Neural cell (in vitro differentiated cells): ENCODE results near the gene RASL12. TPM values are rescaled to one million over a fixed set of nuclear protein-coding genes. Genes with fewer than 3 reads are reported as not detected.

Source experiments
- H2AFZ ChIP-seq: fragments of 200-600, 300-800 bp; sonication (generic), shearing (Covaris generic); 2 replicates; pipeline ENCODE4 v1.6.0; 2014; ENCODE audit warnings: low read depth, mild to moderate bottlenecking, antibody characterized with exemption, low read length, moderate library complexity
- H3F3A ChIP-seq: fragments of 200-600 bp; shearing (Covaris generic); 2 replicates; pipeline ENCODE4 v1.6.1; 2016; ENCODE audit warnings: mild to moderate bottlenecking, moderate library complexity, mixed read lengths, antibody characterized with exemption, low read length; ENCODE audit not compliant: insufficient read depth, poor library complexity, severe bottlenecking
- H3K27ac ChIP-seq: fragments of 200-600, 300-800 bp; sonication (generic), shearing (Covaris generic); 2 replicates; pipeline ENCODE4 v1.5.1; 2014; ENCODE audit warnings: mild to moderate bottlenecking, low read length, moderate library complexity
- H3K27me3 ChIP-seq: fragments of 300-800, 200-600 bp; sonication (generic), shearing (Covaris generic); 2 replicates; pipeline ENCODE4 v1.6.0; 2014; ENCODE audit warnings: mild to moderate bottlenecking, low read depth, low read length, moderate library complexity; ENCODE audit not compliant: insufficient read depth
- H3K36me3 ChIP-seq: fragments of 300-800, 200-600 bp; sonication (generic), shearing (Covaris generic); 2 replicates; pipeline ENCODE4 v1.5.1; 2014; ENCODE audit warnings: mild to moderate bottlenecking, antibody characterized with exemption, low read length, moderate library complexity; ENCODE audit not compliant: insufficient read depth
- H3K4me2 ChIP-seq: fragments of 300-800, 200-600 bp; sonication (generic), shearing (Covaris generic); 2 replicates; pipeline ENCODE4 v1.6.0; 2014; ENCODE audit warnings: mild to moderate bottlenecking, low read length
- H3K4me3 ChIP-seq: fragments of 300-800, 200-600 bp; sonication (generic), shearing (Covaris generic); 2 replicates; pipeline ENCODE4 v1.5.1; 2014; ENCODE audit warnings: mild to moderate bottlenecking, low read length, moderate library complexity
- H3K79me2 ChIP-seq: fragments of 200-600 bp; shearing (Covaris generic); replicated peaks from 2 replicates; pipeline ENCODE4 v1.6.0; 2014; ENCODE audit warnings: mild to moderate bottlenecking, low read length, moderate library complexity; ENCODE audit not compliant: insufficient read depth
- H3K9ac ChIP-seq: fragments of 300-800, 200-600 bp; sonication (generic), shearing (Covaris generic); 2 replicates; pipeline ENCODE4 v1.6.1; 2016; ENCODE audit warnings: mild to moderate bottlenecking, low read length, mixed read lengths
- H3K9me2 ChIP-seq: fragments of 200-600 bp; shearing (Covaris generic); 2 replicates; pipeline ENCODE4 v1.6.1; 2016; ENCODE audit warnings: mild to moderate bottlenecking, low read length, mixed read lengths; ENCODE audit not compliant: insufficient read depth
- H3K9me3 ChIP-seq: fragments of 200-600, 300-800 bp; sonication (generic), shearing (Covaris generic); 2 replicates; pipeline ENCODE4 v1.6.1; 2016; ENCODE audit warnings: mild to moderate bottlenecking, mixed run types, low read length, moderate library complexity, mixed read lengths
- H4K20me1 ChIP-seq: fragments of 200-600 bp; shearing (Covaris generic); 2 replicates; pipeline ENCODE4 v1.6.1; 2016; ENCODE audit warnings: mild to moderate bottlenecking, mixed run types; ENCODE audit not compliant: insufficient read depth
- EP300 ChIP-seq: fragments of 450-650 bp; conservative IDR thresholded peaks from 2 replicates; pipeline ENCODE4 v1.6.1; 2014; ENCODE audit warnings: antibody characterized with exemption, mild to moderate bottlenecking, moderate library complexity; ENCODE audit not compliant: poor library complexity, severe bottlenecking
- EZH2 ChIP-seq: fragments of 200-600, 300-800 bp; shearing (Covaris generic), sonication (generic); IDR thresholded peaks from 2 replicates; pipeline ENCODE4 v1.6.1; 2014; ENCODE audit warnings: antibody characterized with exemption, low read length, borderline replicate concordance, mild to moderate bottlenecking; ENCODE audit not compliant: insufficient read depth, poor library complexity, severe bottlenecking
- MXI1 ChIP-seq: fragments of 450-650 bp; conservative IDR thresholded peaks from 2 replicates; pipeline ENCODE4 v1.6.1; 2014; ENCODE audit warnings: antibody characterized with exemption, mild to moderate bottlenecking; ENCODE audit not compliant: poor library complexity, severe bottlenecking
- POLR2AphosphoS5 ChIP-seq: IDR thresholded peaks from 2 replicates; pipeline ENCODE4 v1.6.1; 2012
- RAD21 ChIP-seq: fragments of 450-650 bp; conservative IDR thresholded peaks from 2 replicates; pipeline ENCODE4 v1.6.1; 2014; ENCODE audit warnings: antibody characterized with exemption, mild to moderate bottlenecking, moderate library complexity
- SMC3 ChIP-seq: fragments of 450-650 bp; conservative IDR thresholded peaks from 2 replicates; pipeline ENCODE4 v1.6.1; 2014; ENCODE audit warnings: antibody characterized with exemption, mild to moderate bottlenecking, moderate library complexity; ENCODE audit not compliant: poor library complexity
- TAF1 ChIP-seq: IDR thresholded peaks from 2 replicates; pipeline ENCODE4 v1.6.1; 2012; ENCODE audit warnings: low read depth
- polyA plus RNA-seq: library from polyadenylated mRNA; depleted of rRNA; stranded (reverse); fragments of >200 nt; gene quantifications from 2 replicates; pipeline ENCODE4 v1.2.3, GENCODE V29; 2014
- TF ChIP-seq, protein P1 (sequence below): IDR thresholded peaks from 2 replicates; pipeline ENCODE4 v1.6.1; 2012; ENCODE audit warnings: borderline replicate concordance
- TF ChIP-seq, protein P2 (sequence below): fragments of 450-650 bp; IDR thresholded peaks from 2 replicates; pipeline ENCODE4 v1.5.1; 2014; ENCODE audit warnings: antibody characterized with exemption, mild to moderate bottlenecking, moderate library complexity; ENCODE audit not compliant: poor library complexity, severe bottlenecking

The RASL12 gene
- polyA plus RNA-seq, 1 donor from 2014 or later, result not detected

DNA sequence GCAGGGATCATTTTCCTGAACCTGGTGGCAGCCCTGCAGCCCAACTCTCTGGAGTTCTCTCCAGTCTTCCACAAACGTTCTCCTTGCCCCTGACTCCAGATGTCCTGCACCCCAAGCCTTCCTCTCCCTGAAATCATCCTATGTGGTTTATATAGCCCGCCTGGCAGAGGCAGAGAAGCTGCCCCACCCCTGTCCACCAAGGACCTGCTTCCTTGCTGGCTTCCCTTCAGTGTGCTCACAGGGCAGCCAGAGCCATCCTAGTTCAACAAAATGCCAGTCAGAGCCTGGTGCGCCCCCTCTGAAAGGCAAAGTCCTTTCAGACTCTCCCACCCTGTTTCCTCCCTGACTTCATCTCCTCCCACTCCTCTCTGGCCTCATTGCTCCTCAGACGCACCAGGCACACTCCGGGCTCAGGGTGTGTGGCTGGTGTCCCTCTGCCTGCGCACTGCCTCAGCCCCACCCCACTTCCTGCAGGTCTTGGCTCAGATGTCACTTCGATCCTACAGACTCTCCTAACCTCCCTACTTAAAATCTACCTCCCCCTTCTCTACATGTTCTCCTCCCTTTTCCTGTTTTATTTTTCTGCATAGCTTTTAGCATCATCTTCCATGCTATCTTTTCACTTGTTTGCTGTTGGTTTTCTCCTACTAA lies 14.6 kb upstream of the RASL12 start:
- Histone ChIP-seq H2AFZ (no peak overlapping the region), H3K9ac (no peak overlapping the region), H3K4me2 (no peak overlapping the region), H3K4me3 (no peak overlapping the region), H4K20me1 (no peaks in the 10 kb centered on the region), H3F3A (no peaks in the 10 kb centered on the region), H3K36me3 (no peaks in the 10 kb centered on the region), H3K79me2 (no peaks in the 10 kb centered on the region), H3K27me3 (peaks cover 15% of the 10 kb centered on the region), H3K27ac (no peak overlapping the region), H3K9me2 (no peaks in the 10 kb centered on the region), H3K9me3 (no peaks in the 10 kb centered on the region)
- TF ChIP-seq, protein P1, sequence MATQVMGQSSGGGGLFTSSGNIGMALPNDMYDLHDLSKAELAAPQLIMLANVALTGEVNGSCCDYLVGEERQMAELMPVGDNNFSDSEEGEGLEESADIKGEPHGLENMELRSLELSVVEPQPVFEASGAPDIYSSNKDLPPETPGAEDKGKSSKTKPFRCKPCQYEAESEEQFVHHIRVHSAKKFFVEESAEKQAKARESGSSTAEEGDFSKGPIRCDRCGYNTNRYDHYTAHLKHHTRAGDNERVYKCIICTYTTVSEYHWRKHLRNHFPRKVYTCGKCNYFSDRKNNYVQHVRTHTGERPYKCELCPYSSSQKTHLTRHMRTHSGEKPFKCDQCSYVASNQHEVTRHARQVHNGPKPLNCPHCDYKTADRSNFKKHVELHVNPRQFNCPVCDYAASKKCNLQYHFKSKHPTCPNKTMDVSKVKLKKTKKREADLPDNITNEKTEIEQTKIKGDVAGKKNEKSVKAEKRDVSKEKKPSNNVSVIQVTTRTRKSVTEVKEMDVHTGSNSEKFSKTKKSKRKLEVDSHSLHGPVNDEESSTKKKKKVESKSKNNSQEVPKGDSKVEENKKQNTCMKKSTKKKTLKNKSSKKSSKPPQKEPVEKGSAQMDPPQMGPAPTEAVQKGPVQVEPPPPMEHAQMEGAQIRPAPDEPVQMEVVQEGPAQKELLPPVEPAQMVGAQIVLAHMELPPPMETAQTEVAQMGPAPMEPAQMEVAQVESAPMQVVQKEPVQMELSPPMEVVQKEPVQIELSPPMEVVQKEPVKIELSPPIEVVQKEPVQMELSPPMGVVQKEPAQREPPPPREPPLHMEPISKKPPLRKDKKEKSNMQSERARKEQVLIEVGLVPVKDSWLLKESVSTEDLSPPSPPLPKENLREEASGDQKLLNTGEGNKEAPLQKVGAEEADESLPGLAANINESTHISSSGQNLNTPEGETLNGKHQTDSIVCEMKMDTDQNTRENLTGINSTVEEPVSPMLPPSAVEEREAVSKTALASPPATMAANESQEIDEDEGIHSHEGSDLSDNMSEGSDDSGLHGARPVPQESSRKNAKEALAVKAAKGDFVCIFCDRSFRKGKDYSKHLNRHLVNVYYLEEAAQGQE, result no peak
- TF ChIP-seq RAD21 (no peak), POLR2AphosphoS5 (no peak), SMC3 (no peak), EZH2 (no peak), TAF1 (no peak), MXI1 (no peak), EP300 (no peak)
- TF ChIP-seq, protein P2, sequence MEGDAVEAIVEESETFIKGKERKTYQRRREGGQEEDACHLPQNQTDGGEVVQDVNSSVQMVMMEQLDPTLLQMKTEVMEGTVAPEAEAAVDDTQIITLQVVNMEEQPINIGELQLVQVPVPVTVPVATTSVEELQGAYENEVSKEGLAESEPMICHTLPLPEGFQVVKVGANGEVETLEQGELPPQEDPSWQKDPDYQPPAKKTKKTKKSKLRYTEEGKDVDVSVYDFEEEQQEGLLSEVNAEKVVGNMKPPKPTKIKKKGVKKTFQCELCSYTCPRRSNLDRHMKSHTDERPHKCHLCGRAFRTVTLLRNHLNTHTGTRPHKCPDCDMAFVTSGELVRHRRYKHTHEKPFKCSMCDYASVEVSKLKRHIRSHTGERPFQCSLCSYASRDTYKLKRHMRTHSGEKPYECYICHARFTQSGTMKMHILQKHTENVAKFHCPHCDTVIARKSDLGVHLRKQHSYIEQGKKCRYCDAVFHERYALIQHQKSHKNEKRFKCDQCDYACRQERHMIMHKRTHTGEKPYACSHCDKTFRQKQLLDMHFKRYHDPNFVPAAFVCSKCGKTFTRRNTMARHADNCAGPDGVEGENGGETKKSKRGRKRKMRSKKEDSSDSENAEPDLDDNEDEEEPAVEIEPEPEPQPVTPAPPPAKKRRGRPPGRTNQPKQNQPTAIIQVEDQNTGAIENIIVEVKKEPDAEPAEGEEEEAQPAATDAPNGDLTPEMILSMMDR, result no peak

DNA sequence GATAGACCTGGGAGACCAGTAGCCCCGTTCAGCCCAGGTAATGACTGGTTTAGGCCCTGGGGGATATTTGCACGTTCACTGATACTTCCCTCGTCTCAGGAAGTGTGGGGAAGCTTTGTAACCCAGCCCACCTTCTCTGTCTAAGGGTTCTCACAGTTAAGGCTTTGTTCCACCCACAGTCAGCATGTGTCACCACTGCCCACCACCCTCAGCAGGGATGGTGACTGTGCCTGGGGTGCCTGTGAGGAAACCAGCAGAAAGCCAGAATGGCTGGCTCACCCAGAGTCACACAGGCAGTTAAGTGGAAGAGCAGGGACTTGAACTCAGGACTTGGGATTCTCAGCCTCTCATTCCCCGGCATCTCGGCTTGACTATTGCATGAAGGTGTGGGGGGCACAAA lies 14.0 kb upstream of the RASL12 start:
- TF ChIP-seq, protein P1, result no peak
- Histone ChIP-seq H3K27ac (no peak overlapping the region), H3K9ac (no peak overlapping the region)

More for the DNA sequence above, 14.0 kb upstream of the RASL12 start:
- no peaks in the 10 kb centered on the region for H3K9me2 ChIP-seq
- no peaks in the 10 kb centered on the region for H3K79me2 ChIP-seq
- no peaks in the 10 kb centered on the region for H3K36me3 ChIP-seq
- H3F3A ChIP-seq, result no peaks in the 10 kb centered on the region
- no peak overlapping the region for H3K4me2 ChIP-seq
- peaks cover 15% of the 10 kb centered on the region for H3K27me3 ChIP-seq
- no peak overlapping the region for H3K4me3 ChIP-seq
- H2AFZ ChIP-seq, result no peak overlapping the region
- no peaks in the 10 kb centered on the region for H3K9me3 ChIP-seq
- H4K20me1 ChIP-seq, result no peaks in the 10 kb centered on the region
